ENCODE results near the gene GFER.
A peak's percentile ranks its signal among the peaks of the same experiment; 100 is the strongest.
"Not testable (repeated sequence)": the region's sequence is repeated elsewhere in the genome, so short reads cannot be mapped to it uniquely, and the experiment has no call there.

The GFER gene

GRCh38 chr16:1983544-1984346 is at the start of gene GFER:
TSS of gene GFER (plus strand) at chr16:1984193. CDS start at chr16:1984219, 26 bp downstream.
- DNase-seq (ENCODE audit: low spot score), result peak; percentile 85

GRCh38 chr16:1936945-1937479 is 47.0 kb upstream of the GFER start:
- DNase-seq (ENCODE audit: low spot score), result no peak

GRCh38 chr16:1938316-1938715 is 45.7 kb upstream of the GFER start:
- no peak for DNase-seq (ENCODE audit: low spot score)

DNA sequence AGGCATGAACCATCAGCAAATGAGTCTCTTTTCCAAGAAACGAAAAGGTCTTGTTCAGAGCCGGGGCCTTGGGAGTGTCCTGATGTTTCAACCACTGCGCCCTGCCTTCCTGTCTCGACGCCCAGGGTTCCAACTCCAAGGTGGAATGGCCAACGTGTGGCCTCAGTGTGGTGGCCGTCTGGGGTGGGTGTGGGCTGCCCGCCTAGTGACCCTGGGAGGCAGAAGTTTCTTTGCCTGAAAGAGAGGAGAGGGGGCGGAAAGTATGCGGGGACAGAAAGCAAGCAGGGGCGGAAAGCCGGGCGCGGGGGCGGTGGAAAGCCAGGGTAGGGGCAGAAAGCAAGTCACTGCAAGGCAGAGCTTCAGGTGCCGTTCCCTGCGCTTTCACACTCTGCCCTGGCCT is 45.1 kb upstream of the GFER start:
- no peak for DNase-seq (ENCODE audit: low spot score)

DNA sequence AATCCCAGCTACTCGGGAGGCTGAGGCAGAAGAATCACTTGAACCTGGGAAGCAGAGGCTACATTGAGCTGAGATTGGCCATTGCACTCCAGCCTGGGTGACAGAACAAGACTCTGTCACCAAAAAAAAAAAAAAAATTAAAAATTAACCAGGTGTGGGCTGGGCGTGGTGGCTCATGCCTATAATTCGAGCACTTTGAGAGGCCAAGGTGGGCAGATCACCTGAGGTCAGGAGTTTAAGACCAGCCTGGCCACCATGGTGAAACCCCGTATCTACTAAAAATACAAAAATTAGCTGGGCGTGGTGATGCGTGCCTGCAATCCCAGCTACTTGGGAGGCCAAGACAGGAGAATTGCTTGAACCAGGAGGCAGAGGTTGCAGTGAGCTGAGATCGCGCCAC is 44.2 kb upstream of the GFER start:
- not testable (repeated sequence) for DNase-seq (ENCODE audit: low spot score)

- DNase-seq (ENCODE audit: low spot score), result no peak
Measured at GRCh38 chr16:1940273-1941161, 43.5 kb upstream of the GFER start.

DNA sequence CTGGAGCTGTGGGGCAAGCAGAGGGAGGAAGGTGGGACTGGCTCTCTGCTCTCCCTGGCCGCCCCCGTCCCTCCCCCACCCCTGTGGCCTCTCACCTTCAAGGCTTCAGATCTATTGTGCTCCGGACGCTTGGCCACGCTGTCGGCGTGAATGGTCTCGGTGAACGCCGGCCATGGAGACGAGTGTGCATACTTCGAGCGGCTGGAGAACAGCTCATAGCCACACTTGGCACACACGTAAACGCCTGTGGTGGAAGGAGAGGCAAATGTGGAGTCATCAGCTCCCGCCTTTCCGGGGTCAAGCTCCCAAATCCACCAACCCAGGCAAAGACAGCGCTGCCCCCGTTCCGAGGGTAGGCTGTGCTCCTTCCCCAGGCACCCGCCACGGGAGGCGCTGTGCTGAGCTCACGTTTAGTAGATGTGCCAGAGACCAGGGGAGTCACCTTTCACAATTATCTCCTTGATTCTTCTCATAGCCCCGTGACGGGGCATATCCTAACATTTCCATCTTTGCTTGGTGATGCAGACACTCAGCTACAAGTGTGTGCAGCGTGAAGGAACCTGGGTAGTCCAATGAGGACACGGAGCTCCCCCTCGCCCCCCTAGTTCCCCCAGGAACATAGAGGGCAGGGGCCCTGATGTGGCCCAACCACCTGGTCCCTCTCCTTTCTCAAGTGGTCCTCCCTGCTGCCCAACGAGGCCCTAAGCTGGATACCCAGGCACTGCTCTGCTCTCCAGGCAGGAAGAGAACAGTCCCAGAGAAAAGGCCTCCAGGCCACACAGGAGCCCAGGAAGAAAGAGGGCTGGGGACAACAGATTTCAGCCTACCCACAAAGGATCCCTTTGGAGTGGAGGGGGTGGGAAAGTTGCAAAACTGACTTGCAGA is 42.6 kb upstream of the GFER start:
- peak; percentile 30 for DNase-seq (ENCODE audit: low spot score)

GRCh38 chr16:1942047-1942809 is 41.8 kb upstream of the GFER start:
- DNase-seq (ENCODE audit: low spot score), result no peak

GRCh38 chr16:1942810-1943726 is 40.9 kb upstream of the GFER start, which contains the start of gene MSRB1:
TSS of gene MSRB1 (minus strand) at chr16:1943199. CDS start at chr16:1943156, 43 bp downstream.
- DNase-seq (ENCODE audit: low spot score), result peak; percentile 99

- DNase-seq (ENCODE audit: low spot score), result no peak
Measured at GRCh38 chr16:1944612-1945199, 39.3 kb upstream of the GFER start.

- no peak for DNase-seq (ENCODE audit: low spot score)
Measured at GRCh38 chr16:1945559-1946391, 38.2 kb upstream of the GFER start.

DNA sequence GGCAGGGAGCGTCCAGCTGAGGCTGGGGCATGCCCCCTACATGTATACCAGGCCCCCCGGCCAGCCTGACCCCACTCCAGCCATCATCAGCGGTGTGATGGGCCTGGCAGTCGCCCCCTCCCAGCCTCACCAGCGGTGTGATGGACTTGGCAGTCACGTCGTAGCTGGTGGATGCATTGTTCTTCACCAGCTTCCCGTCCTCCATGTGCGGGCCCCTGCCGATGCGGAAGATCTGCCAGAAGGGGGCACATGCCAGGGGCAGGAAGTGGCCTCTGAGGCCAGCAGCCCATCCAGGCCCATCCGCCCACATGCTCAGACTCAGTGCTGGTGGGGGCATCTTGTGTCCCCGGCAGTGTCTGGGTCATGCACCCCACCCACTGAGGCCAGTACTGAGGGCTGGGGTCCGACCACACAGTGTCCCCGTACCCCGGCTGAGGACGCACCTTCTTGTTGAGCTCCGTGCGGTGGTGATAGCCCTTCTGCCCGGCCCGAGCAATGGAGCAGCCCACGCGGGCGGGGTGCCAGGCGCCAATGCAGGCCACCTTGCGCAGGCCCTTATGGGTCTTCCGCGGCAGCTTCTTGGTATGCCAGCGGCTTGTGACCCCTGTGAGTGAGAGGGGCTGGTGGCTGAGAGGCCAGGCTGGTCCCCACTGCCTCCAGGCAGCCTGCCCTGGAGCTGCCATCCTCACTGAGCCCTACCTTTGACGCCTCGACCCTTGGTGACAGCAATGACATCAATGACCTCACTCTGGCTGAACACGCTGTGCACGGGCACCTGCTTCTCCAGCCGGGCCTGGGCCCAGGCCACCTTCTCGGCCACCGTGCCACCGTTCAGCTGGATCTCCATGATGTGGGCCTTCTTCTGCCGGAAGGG is 37.3 kb upstream of the GFER start:
- DNase-seq (ENCODE audit: low spot score), result no peak

DNA sequence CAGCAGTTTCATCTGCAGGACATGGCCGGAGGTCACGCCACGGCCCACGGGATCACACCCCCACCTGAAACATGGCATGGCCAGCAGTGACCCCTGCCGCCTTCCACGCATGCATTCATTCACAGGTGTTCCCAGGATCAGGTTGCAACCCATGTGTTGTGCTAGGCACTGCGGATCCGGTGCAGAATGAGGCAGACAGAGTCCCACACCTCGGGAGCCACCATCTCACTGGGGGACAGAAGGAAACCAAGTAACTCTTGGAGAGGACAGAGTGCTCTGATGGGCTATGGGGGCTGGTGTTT is 36.7 kb upstream of the GFER start:
- no peak for DNase-seq (ENCODE audit: low spot score)

DNA sequence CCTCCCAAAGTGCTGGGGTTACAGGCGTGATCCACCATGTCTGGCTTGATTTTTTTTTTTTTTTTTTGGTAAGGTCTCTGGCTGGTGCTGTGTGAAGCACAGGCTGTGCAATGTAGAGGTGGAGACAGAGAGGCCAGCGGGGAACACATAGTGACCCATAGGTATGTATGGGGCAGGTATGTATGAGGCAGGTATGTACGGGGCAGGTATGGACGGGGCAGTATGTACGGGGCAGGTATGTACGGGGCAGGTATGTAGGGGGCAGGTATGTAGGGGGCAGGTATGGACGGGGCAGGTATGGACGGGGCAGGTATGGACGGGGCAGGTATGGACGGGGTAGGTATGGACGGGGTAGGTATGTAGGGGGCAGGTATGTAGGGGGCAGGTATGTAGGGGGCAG is 34.5 kb upstream of the GFER start:
- no peak for DNase-seq (ENCODE audit: low spot score)

DNA sequence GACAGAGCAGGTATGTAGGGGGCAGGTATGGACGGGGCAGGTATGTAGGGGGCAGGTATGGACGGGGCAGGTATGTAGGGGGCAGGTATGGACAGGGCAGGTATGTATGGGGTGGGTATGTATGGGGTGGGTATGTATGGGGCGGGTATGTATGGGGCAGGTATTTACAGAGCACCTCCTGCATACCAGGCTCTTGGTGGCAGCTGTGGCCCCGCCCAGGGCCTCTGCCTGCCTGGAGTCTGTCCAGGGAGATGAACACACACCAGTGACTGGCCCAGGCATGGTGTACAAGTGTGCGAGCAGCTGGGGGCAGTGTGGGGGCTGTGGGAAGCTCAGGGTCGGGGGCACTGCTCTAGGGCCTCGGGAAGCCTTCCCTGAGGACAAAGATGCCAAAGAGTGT is 33.9 kb upstream of the GFER start:
- DNase-seq (ENCODE audit: low spot score), result no peak

- DNase-seq (ENCODE audit: low spot score), result no peak
Measured at GRCh38 chr16:1950559-1950958, 33.4 kb upstream of the GFER start.

DNA sequence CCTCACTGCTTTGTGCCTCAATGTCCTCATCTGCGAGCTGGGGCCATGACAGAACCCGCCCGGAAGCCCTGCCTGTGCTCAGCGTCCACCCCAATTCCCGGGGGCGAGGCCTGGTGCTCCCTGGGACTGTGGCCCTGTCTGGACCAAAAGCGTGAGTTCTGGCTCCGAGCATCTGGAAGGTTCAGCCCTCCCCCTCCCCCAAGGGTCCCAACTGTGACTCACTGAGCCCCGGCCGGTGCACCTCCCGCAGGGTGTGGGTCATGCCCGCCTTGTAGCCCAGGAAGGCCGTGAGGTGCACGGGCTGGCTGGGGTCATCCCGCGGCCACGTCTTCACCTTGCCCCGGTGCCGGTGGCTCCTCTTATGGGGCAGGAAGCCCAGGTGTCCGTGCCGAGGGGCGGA is 30.3 kb upstream of the GFER start:
- DNase-seq (ENCODE audit: low spot score), result no peak

All from cerebellar cortex (tissue), 1 donor.